Stromal cell of bone marrow (primary cell): ENCODE data around the gene MPL.

Experiments used
- DNase-seq: peaks from one replicate; pipeline ENCODE4 v3.0.0-alpha.2; 2012; ENCODE audit warnings: low read depth

Gene MPL

GRCh38 chr1:43337588-43337987 is at the start of gene MPL:
TSS of gene MPL (plus strand) at chr1:43337818. CDS start at chr1:43337849, 31 bp downstream.
- DNase-seq = no peak

GRCh38 chr1:43288058-43288784 is 49.4 kb upstream of the MPL start:
- no peak for DNase-seq

- DNase-seq = no peak
Observed at GRCh38 chr1:43288785-43289706, 48.6 kb upstream of the MPL start.

GRCh38 chr1:43292216-43292615 is 45.4 kb upstream of the MPL start:
- DNase-seq = no peak

GRCh38 chr1:43292679-43293078 is 44.9 kb upstream of the MPL start:
- DNase-seq = no peak

- DNase-seq = no peak
Observed at GRCh38 chr1:43293176-43293575, 44.4 kb upstream of the MPL start.

- peak; percentile 33 for DNase-seq
Observed at GRCh38 chr1:43293896-43294760, 43.5 kb upstream of the MPL start.

- DNase-seq = no peak
Observed at GRCh38 chr1:43294761-43295160, 42.9 kb upstream of the MPL start.

- no peak for DNase-seq
Observed at GRCh38 chr1:43296207-43296606, 41.4 kb upstream of the MPL start.

- no peak for DNase-seq
Observed at GRCh38 chr1:43298055-43298454, 39.6 kb upstream of the MPL start.

GRCh38 chr1:43299101-43299500 is 38.5 kb upstream of the MPL start:
- DNase-seq = no peak

GRCh38 chr1:43300378-43301094 is 37.1 kb upstream of the MPL start, which contains the start of gene TIE1:
TSS of gene TIE1 (plus strand) at chr1:43300982. CDS start at chr1:43301072, 90 bp downstream.
- DNase-seq = no peak

- no peak for DNase-seq
Observed at GRCh38 chr1:43302201-43302600, 35.4 kb upstream of the MPL start.

GRCh38 chr1:43302721-43303470 is 34.7 kb upstream of the MPL start:
- no peak for DNase-seq

GRCh38 chr1:43303471-43304313 is 33.9 kb upstream of the MPL start:
- DNase-seq = no peak

- DNase-seq = no peak
Observed at GRCh38 chr1:43304314-43304681, 33.3 kb upstream of the MPL start.

- DNase-seq = no peak
Observed at GRCh38 chr1:43304771-43305300, 32.8 kb upstream of the MPL start.

GRCh38 chr1:43305461-43305860 is 32.2 kb upstream of the MPL start:
- no peak for DNase-seq

GRCh38 chr1:43305926-43306687 is 31.5 kb upstream of the MPL start:
- no peak for DNase-seq
